Body of pancreas (tissue), 4 donors: ENCODE results near the gene TJP1.

ENCODE experiments used
- CTCF ChIP-seq, 7 experiments: fragments of 450-650 bp in 4 of 7; fragments of 200-600 bp in 3 of 7; sonication (generic) in 3 of 7; IDR thresholded peaks; one replicate each; pipeline ENCODE4 v1.5.1; 2016 to 2019; ENCODE audit warnings: antibody characterized with exemption in 7 of 7
- POLR2A ChIP-seq, 3 donors: fragments of 450-650 bp; IDR thresholded peaks; one replicate each; pipeline ENCODE4 v1.6.1; 2016; ENCODE audit warnings: antibody characterized with exemption in 3 of 3, mild to moderate bottlenecking in 2 of 3

DNA sequence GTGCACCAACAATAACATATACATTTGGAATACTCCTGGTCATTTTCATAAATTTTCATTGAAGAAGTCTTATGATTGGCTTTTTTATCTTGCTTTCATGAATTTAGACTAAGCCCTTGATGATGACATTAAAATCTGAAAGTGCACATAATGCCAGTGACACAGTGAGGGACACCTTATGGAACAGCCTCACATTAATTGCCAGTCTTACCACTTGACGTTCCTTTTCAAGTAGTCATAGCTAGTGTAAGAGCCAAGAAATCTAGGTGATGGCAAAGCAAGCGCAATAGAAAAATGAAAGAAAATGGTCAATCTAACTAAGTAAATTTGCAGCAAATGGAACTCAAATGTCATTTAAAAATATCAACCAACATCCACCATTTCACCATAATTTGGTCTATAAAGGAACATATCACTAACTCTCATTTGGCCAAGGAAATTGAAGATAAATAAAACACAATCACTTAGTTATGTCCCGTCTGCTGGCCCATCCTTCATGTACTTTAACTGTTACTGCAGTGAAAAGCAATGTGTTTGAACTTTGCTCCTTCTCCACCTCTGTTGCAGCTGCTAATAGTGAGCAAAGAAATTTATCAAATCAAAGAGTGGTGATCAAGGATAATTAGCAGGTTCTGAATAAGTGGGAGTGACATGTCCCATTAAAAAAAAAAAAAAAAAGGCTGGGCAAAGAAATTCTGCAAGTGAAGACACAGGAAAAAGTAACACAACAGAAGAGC, 110.0 kb downstream of the TJP1 start:
- no peak for TF ChIP-seq CTCF (IDR thresholded peaks at IDR 0.05)
- no peak for TF ChIP-seq POLR2A (IDR thresholded peaks at IDR 0.05)
